ENCODE results near the gene NEB. TPM values are rescaled to one million over a fixed set of nuclear protein-coding genes. Genes with fewer than 3 reads are reported as not detected.

NEB gene
- total and polyA plus RNA-seq, 7 experiments from 2014 or later: 0.14 to 1.9 (median 0.75) TPM

GRCh38 chr2:151483546-151483945, 250.7 kb downstream of the NEB start:
- no peaks in the 10 kb centered on the region for H3K36me3 ChIP-seq (ENCODE audit: control insufficient read depth in 2 of 3, insufficient read depth in 3 of 3, low read length in 3 of 3)
- no peaks in the 10 kb centered on the region for H3K27me3 Mint-ChIP-seq

GRCh38 chr2:151482171-151482725, 252.0 kb downstream of the NEB start:
- H3K36me3 ChIP-seq (ENCODE audit: control insufficient read depth in 2 of 3, insufficient read depth in 3 of 3, low read length in 3 of 3): no peaks in the 10 kb centered on the region
- peaks cover 0 to 18% (median 0%) of the 10 kb centered on the region in 7 donors for H3K4me1 Mint-ChIP-seq
- ATAC-seq (no peak), DNase-seq (no peak)
- ChIA-PET CTCF (no interaction called here), POLR2A (no interaction called here)
- intact Hi-C loops (cut with micrococcal nuclease): no loop called here
- H3K27me3 ChIP-seq (ENCODE audit: control insufficient read depth in 2 of 2, insufficient read depth in 2 of 2, low read length in 2 of 2): no peaks in the 10 kb centered on the region
- H3K4me1 ChIP-seq (ENCODE audit: control insufficient read depth in 2 of 2, insufficient read depth in 2 of 2, low read length in 2 of 2): no peaks in the 10 kb centered on the region
- H3K27me3 Mint-ChIP-seq: no peaks in the 10 kb centered on the region
- H3K36me3 Mint-ChIP-seq: peaks cover 10 to 71% (median 55%) of the 10 kb centered on the region in 5 donors
- H3K27ac Mint-ChIP-seq: peak overlapping the region in 2 of 9 donors; percentile 25 to 26
- no peak overlapping the region for H3K4me3 Mint-ChIP-seq
- H3K9me3 Mint-ChIP-seq: peaks cover 0 to 2% (median 0%) of the 10 kb centered on the region in 11 donors
- H3K4me3 ChIP-seq (ENCODE audit: low read length): no peak overlapping the region
- H3K9me3 ChIP-seq (ENCODE audit: control insufficient read depth in 2 of 3, low read length in 3 of 3): no peaks in the 10 kb centered on the region
- H3K27ac ChIP-seq (ENCODE audit: low read depth, low read length): no peak overlapping the region

More at GRCh38 chr2:151483546-151483945, 250.7 kb downstream of the NEB start:
- Mint-ChIP-seq H3K36me3 (peaks cover 10 to 61% (median 51%) of the 10 kb centered on the region in 5 donors), H3K9me3 (peaks cover 0 to 2% (median 0%) of the 10 kb centered on the region in 11 donors), H3K27ac (no peak overlapping the region), H3K4me3 (no peak overlapping the region), H3K4me1 (peaks cover 0 to 18% (median 0%) of the 10 kb centered on the region in 7 donors)
- Histone ChIP-seq H3K27ac (ENCODE audit: low read depth, low read length) (no peak overlapping the region), H3K9me3 (ENCODE audit: control insufficient read depth in 2 of 3, low read length in 3 of 3) (no peaks in the 10 kb centered on the region), H3K4me3 (ENCODE audit: low read length) (no peak overlapping the region), H3K27me3 (ENCODE audit: control insufficient read depth in 2 of 2, insufficient read depth in 2 of 2, low read length in 2 of 2) (no peaks in the 10 kb centered on the region), H3K4me1 (ENCODE audit: control insufficient read depth in 2 of 2, insufficient read depth in 2 of 2, low read length in 2 of 2) (no peaks in the 10 kb centered on the region)
- ATAC-seq (no peak), DNase-seq (no peak)
- ChIA-PET POLR2A (no interaction called here), CTCF (no interaction called here)
- intact Hi-C loops (cut with micrococcal nuclease): no loop called here

- CTCF ChIA-PET: no interaction called here
- H3K36me3 Mint-ChIP-seq: peaks cover 10 to 75% (median 56%) of the 10 kb centered on the region in 5 donors
Measured at GRCh38 chr2:151481744-151482143, 252.5 kb downstream of the NEB start.

GRCh38 chr2:151478011-151478410, 256.3 kb downstream of the NEB start:
- CTCF ChIA-PET: no interaction called here
- no peaks in the 10 kb centered on the region for H3K27me3 ChIP-seq (ENCODE audit: control insufficient read depth in 2 of 2, insufficient read depth in 2 of 2, low read length in 2 of 2)
- Mint-ChIP-seq H3K4me3 (no peak overlapping the region), H3K4me1 (peaks cover 0 to 27% (median 0%) of the 10 kb centered on the region in 7 donors), H3K9me3 (no peaks in the 10 kb centered on the region), H3K27ac (no peak overlapping the region), H3K27me3 (no peaks in the 10 kb centered on the region), H3K36me3 (peaks cover 10 to 67% (median 51%) of the 10 kb centered on the region in 5 donors)
- no peaks in the 10 kb centered on the region for H3K9me3 ChIP-seq (ENCODE audit: control insufficient read depth in 2 of 3, low read length in 3 of 3)
- ATAC-seq: no peak
- no peak overlapping the region for H3K4me3 ChIP-seq (ENCODE audit: low read length)
- POLR2A ChIA-PET: no interaction called here
- peaks cover 0 to 5% (median 4%) of the 10 kb centered on the region in 3 experiments for H3K36me3 ChIP-seq (ENCODE audit: control insufficient read depth in 2 of 3, insufficient read depth in 3 of 3, low read length in 3 of 3)
- DNase-seq: no peak
- H3K4me1 ChIP-seq (ENCODE audit: control insufficient read depth in 2 of 2, insufficient read depth in 2 of 2, low read length in 2 of 2): no peaks in the 10 kb centered on the region
- no peak overlapping the region for H3K27ac ChIP-seq (ENCODE audit: low read depth, low read length)
- intact Hi-C loops (cut with micrococcal nuclease): no loop called here

More at GRCh38 chr2:151481744-151482143, 252.5 kb downstream of the NEB start:
- Mint-ChIP-seq H3K27ac (peak overlapping the region in 1 of 9 donors; percentile 26), H3K27me3 (no peaks in the 10 kb centered on the region), H3K9me3 (peaks cover 0 to 2% (median 0%) of the 10 kb centered on the region in 11 donors), H3K4me1 (peaks cover 0 to 18% (median 0%) of the 10 kb centered on the region in 7 donors), H3K4me3 (no peak overlapping the region)
- no peaks in the 10 kb centered on the region for H3K27me3 ChIP-seq (ENCODE audit: control insufficient read depth in 2 of 2, insufficient read depth in 2 of 2, low read length in 2 of 2)
- no peaks in the 10 kb centered on the region for H3K9me3 ChIP-seq (ENCODE audit: control insufficient read depth in 2 of 3, low read length in 3 of 3)
- ATAC-seq: no peak
- no peaks in the 10 kb centered on the region for H3K4me1 ChIP-seq (ENCODE audit: control insufficient read depth in 2 of 2, insufficient read depth in 2 of 2, low read length in 2 of 2)
- DNase-seq: no peak
- H3K36me3 ChIP-seq (ENCODE audit: control insufficient read depth in 2 of 3, insufficient read depth in 3 of 3, low read length in 3 of 3): no peaks in the 10 kb centered on the region
- intact Hi-C loops (cut with micrococcal nuclease): no loop called here
- POLR2A ChIA-PET: no interaction called here
- no peak overlapping the region for H3K27ac ChIP-seq (ENCODE audit: low read depth, low read length)
- H3K4me3 ChIP-seq (ENCODE audit: low read length): no peak overlapping the region

- H3K27me3 Mint-ChIP-seq: no peaks in the 10 kb centered on the region
- no peak overlapping the region for H3K27ac Mint-ChIP-seq
- Histone ChIP-seq H3K27me3 (ENCODE audit: control insufficient read depth in 2 of 2, insufficient read depth in 2 of 2, low read length in 2 of 2) (no peaks in the 10 kb centered on the region), H3K9me3 (ENCODE audit: control insufficient read depth in 2 of 3, low read length in 3 of 3) (no peaks in the 10 kb centered on the region), H3K36me3 (ENCODE audit: control insufficient read depth in 2 of 3, insufficient read depth in 3 of 3, low read length in 3 of 3) (peaks cover 0 to 5% (median 4%) of the 10 kb centered on the region in 3 experiments), H3K4me3 (ENCODE audit: low read length) (no peak overlapping the region), H3K4me1 (ENCODE audit: control insufficient read depth in 2 of 2, insufficient read depth in 2 of 2, low read length in 2 of 2) (no peaks in the 10 kb centered on the region), H3K27ac (ENCODE audit: low read depth, low read length) (no peak overlapping the region)
- H3K36me3 Mint-ChIP-seq: peaks cover 11 to 71% (median 54%) of the 10 kb centered on the region in 5 donors
- H3K9me3 Mint-ChIP-seq: peaks cover 0 to 2% (median 0%) of the 10 kb centered on the region in 11 donors
- intact Hi-C loops (cut with micrococcal nuclease): no loop called here
- ChIA-PET CTCF (no interaction called here), POLR2A (no interaction called here)
- H3K4me3 Mint-ChIP-seq: no peak overlapping the region
- ATAC-seq (no peak), DNase-seq (no peak)
- peaks cover 0 to 21% (median 0%) of the 10 kb centered on the region in 7 donors for H3K4me1 Mint-ChIP-seq
Measured at GRCh38 chr2:151476287-151476686, 258.0 kb downstream of the NEB start.

- no peak overlapping the region for H3K27ac ChIP-seq (ENCODE audit: low read depth, low read length)
- intact Hi-C loops (cut with micrococcal nuclease): no loop called here
- no peak overlapping the region for H3K4me3 ChIP-seq (ENCODE audit: low read length)
- Mint-ChIP-seq H3K27me3 (no peaks in the 10 kb centered on the region), H3K9me3 (peaks cover 0 to 5% (median 0%) of the 10 kb centered on the region in 11 donors), H3K36me3 (peaks cover 13 to 74% (median 57%) of the 10 kb centered on the region in 5 donors), H3K27ac (no peak overlapping the region), H3K4me1 (peaks cover 0 to 22% (median 0%) of the 10 kb centered on the region in 7 donors), H3K4me3 (no peak overlapping the region)
- ATAC-seq (no peak), DNase-seq (no peak)
- ChIA-PET POLR2A (no interaction called here), CTCF (no interaction called here)
- H3K4me1 ChIP-seq (ENCODE audit: control insufficient read depth in 2 of 2, insufficient read depth in 2 of 2, low read length in 2 of 2): no peaks in the 10 kb centered on the region
- no peaks in the 10 kb centered on the region for H3K9me3 ChIP-seq (ENCODE audit: control insufficient read depth in 2 of 3, low read length in 3 of 3)
- no peaks in the 10 kb centered on the region for H3K27me3 ChIP-seq (ENCODE audit: control insufficient read depth in 2 of 2, insufficient read depth in 2 of 2, low read length in 2 of 2)
- peaks cover 3 to 16% (median 4%) of the 10 kb centered on the region in 3 experiments for H3K36me3 ChIP-seq (ENCODE audit: control insufficient read depth in 2 of 3, insufficient read depth in 3 of 3, low read length in 3 of 3)
Measured at GRCh38 chr2:151475071-151475470, 259.2 kb downstream of the NEB start.

- H3K9me3 ChIP-seq (ENCODE audit: control insufficient read depth in 2 of 3, low read length in 3 of 3): no peaks in the 10 kb centered on the region
- H3K36me3 ChIP-seq (ENCODE audit: control insufficient read depth in 2 of 3, insufficient read depth in 3 of 3, low read length in 3 of 3): peaks cover 12 to 35% (median 16%) of the 10 kb centered on the region in 3 experiments
- no peak overlapping the region for H3K27ac ChIP-seq (ENCODE audit: low read depth, low read length)
- ChIA-PET POLR2A (no interaction called here), CTCF (interaction anchor here (0.6 kb wide), 1 partner anchor 16 kb away, joined by 3 read pairs; no protein-coding TSS in a partner anchor)
- no peak overlapping the region for H3K4me3 ChIP-seq (ENCODE audit: low read length)
- H3K4me1 ChIP-seq (ENCODE audit: control insufficient read depth in 2 of 2, insufficient read depth in 2 of 2, low read length in 2 of 2): no peaks in the 10 kb centered on the region
- Mint-ChIP-seq H3K27me3 (no peaks in the 10 kb centered on the region), H3K4me1 (peaks cover 0 to 22% (median 0%) of the 10 kb centered on the region in 7 donors), H3K9me3 (peaks cover 0 to 5% (median 0%) of the 10 kb centered on the region in 11 donors), H3K27ac (no peak overlapping the region), H3K4me3 (no peak overlapping the region), H3K36me3 (peaks cover 21 to 81% (median 65%) of the 10 kb centered on the region in 5 donors)
- ATAC-seq (no peak), DNase-seq (no peak)
- H3K27me3 ChIP-seq (ENCODE audit: control insufficient read depth in 2 of 2, insufficient read depth in 2 of 2, low read length in 2 of 2): no peaks in the 10 kb centered on the region
- intact Hi-C loops (cut with micrococcal nuclease): no loop called here
Measured at GRCh38 chr2:151472966-151473365, 261.3 kb downstream of the NEB start.

Measured in naive thymus-derived CD4-positive, alpha-beta T cell (primary cell).